ENCODE results near the gene ZKSCAN5. TPM values are rescaled to one million over a fixed set of nuclear protein-coding genes. Genes with fewer than 3 reads are reported as not detected.

ZKSCAN5 gene
- total RNA-seq, 1 experiment from 2014 or later: 15.5 TPM

DNA sequence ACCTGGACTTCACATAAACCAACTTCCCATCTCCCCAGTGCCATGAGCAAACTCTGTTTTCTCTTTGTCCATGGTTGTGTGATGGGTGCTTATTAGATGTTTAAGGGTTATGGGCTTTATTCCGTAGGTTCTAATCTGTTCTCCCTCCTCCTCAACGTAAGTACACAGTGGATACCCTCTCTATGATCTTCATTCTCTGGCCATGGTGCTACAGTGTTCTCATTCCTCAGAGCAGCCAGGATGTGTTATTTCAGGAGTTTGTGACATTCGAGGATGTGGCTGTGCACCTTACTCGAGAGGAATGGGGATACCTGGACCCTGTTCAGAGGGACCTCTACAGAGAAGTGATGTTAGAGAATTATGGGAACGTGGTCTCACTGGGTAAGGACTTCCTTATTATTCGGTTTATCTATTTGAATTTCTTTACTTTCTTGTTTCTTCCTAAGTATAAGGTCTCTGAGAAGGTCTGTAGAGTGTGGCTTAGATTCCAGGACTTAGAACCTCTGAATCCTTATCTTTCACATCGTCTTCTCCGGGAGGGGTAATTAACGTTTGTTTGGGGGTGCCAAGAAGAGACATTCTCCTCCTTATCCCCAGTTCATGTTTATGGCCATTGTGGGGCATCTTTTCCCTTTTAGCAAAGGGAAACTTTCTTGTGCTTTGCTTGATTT lies 57.8 kb downstream of the ZKSCAN5 start (continued):
- no peak for TF ChIP-seq ZNF512 (CRISPR knock-in tag; IDR thresholded peaks at IDR 0.05; ENCODE audit: borderline replicate concordance)
- TF ChIP-seq, protein P1, sequence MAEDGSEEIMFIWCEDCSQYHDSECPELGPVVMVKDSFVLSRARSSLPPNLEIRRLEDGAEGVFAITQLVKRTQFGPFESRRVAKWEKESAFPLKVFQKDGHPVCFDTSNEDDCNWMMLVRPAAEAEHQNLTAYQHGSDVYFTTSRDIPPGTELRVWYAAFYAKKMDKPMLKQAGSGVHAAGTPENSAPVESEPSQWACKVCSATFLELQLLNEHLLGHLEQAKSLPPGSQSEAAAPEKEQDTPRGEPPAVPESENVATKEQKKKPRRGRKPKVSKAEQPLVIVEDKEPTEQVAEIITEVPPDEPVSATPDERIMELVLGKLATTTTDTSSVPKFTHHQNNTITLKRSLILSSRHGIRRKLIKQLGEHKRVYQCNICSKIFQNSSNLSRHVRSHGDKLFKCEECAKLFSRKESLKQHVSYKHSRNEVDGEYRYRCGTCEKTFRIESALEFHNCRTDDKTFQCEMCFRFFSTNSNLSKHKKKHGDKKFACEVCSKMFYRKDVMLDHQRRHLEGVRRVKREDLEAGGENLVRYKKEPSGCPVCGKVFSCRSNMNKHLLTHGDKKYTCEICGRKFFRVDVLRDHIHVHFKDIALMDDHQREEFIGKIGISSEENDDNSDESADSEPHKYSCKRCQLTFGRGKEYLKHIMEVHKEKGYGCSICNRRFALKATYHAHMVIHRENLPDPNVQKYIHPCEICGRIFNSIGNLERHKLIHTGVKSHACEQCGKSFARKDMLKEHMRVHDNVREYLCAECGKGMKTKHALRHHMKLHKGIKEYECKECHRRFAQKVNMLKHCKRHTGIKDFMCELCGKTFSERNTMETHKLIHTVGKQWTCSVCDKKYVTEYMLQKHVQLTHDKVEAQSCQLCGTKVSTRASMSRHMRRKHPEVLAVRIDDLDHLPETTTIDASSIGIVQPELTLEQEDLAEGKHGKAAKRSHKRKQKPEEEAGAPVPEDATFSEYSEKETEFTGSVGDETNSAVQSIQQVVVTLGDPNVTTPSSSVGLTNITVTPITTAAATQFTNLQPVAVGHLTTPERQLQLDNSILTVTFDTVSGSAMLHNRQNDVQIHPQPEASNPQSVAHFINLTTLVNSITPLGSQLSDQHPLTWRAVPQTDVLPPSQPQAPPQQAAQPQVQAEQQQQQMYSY (CRISPR knock-in tag; IDR thresholded peaks at IDR 0.05): no peak
- no peak for TF ChIP-seq ZNF138 (CRISPR knock-in tag; conservative IDR thresholded peaks at IDR 0.05)
- TF ChIP-seq, protein P2, sequence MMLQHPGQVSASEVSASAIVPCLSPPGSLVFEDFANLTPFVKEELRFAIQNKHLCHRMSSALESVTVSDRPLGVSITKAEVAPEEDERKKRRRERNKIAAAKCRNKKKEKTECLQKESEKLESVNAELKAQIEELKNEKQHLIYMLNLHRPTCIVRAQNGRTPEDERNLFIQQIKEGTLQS (CRISPR knock-in tag; conservative IDR thresholded peaks at IDR 0.05): no peak
- no peak for TF ChIP-seq CBFB (CRISPR knock-in tag; IDR thresholded peaks at IDR 0.05; ENCODE audit: low read depth)
- TF ChIP-seq GABPB1 (CRISPR knock-in tag; IDR thresholded peaks at IDR 0.05): no peak
- no peak for TF ChIP-seq ZNF219 (CRISPR knock-in tag; IDR thresholded peaks at IDR 0.05; ENCODE audit: borderline replicate concordance)

GRCh38 chr7:99562832-99563231 lies 58.4 kb downstream of the ZKSCAN5 start:
- no peak for TF ChIP-seq EMX1 (CRISPR knock-in tag; IDR thresholded peaks at IDR 0.05)
- TF ChIP-seq ZNF121 (CRISPR knock-in tag; IDR thresholded peaks at IDR 0.05): no peak
- no peak for TF ChIP-seq GRHL2 (CRISPR knock-in tag; IDR thresholded peaks at IDR 0.05; ENCODE audit: insufficient replicate concordance, severe bottlenecking)
- TF ChIP-seq NR3C1 (CRISPR knock-in tag; conservative IDR thresholded peaks at IDR 0.05; ENCODE audit: low read depth): no peak
- TF ChIP-seq NFATC4 (CRISPR knock-in tag; IDR thresholded peaks at IDR 0.05): no peak
- TF ChIP-seq ESRRA (CRISPR knock-in tag; IDR thresholded peaks at IDR 0.05; ENCODE audit: borderline replicate concordance): no peak
- no peak for TF ChIP-seq ELF4 (CRISPR knock-in tag; IDR thresholded peaks at IDR 0.05; ENCODE audit: low read depth)
- no peak for TF ChIP-seq SMAD4 (CRISPR knock-in tag; IDR thresholded peaks at IDR 0.05)
- no peak for TF ChIP-seq ZNF532 (CRISPR knock-in tag; IDR thresholded peaks at IDR 0.05; ENCODE audit: borderline replicate concordance)
- TF ChIP-seq ZNF219 (CRISPR knock-in tag; IDR thresholded peaks at IDR 0.05; ENCODE audit: borderline replicate concordance): no peak
- no peak for TF ChIP-seq MYBL2 (CRISPR knock-in tag; IDR thresholded peaks at IDR 0.05)
- no peak for TF ChIP-seq PRRX2 (CRISPR knock-in tag; IDR thresholded peaks at IDR 0.05)
- TF ChIP-seq TEAD1 (CRISPR knock-in tag; IDR thresholded peaks at IDR 0.05): no peak
- TF ChIP-seq, protein P3, sequence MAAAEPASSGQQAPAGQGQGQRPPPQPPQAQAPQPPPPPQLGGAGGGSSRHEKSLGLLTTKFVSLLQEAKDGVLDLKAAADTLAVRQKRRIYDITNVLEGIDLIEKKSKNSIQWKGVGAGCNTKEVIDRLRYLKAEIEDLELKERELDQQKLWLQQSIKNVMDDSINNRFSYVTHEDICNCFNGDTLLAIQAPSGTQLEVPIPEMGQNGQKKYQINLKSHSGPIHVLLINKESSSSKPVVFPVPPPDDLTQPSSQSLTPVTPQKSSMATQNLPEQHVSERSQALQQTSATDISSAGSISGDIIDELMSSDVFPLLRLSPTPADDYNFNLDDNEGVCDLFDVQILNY (CRISPR knock-in tag; IDR thresholded peaks at IDR 0.05): no peak
- no peak for TF ChIP-seq ATF1 (CRISPR knock-in tag; IDR thresholded peaks at IDR 0.05)
- no peak for TF ChIP-seq RELA (CRISPR knock-in tag; IDR thresholded peaks at IDR 0.05; ENCODE audit: borderline replicate concordance)
- TF ChIP-seq, protein P4, sequence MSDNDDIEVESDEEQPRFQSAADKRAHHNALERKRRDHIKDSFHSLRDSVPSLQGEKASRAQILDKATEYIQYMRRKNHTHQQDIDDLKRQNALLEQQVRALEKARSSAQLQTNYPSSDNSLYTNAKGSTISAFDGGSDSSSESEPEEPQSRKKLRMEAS (CRISPR knock-in tag; IDR thresholded peaks at IDR 0.05): no peak
- ATAC-seq (no peak), DNase-seq (ENCODE audit: low spot score) (no peak)
- Mint-ChIP-seq H3K4me1 (peaks cover 3% of the 10 kb centered on the region; the same call in 1 of the 2 replicates), H3K27me3 (ENCODE audit: low read depth) (no peaks in the 10 kb centered on the region), H3K36me3 (peaks cover 53% of the 10 kb centered on the region), H3K9me3 (no peaks in the 10 kb centered on the region), H3K27ac (no peak overlapping the region), H3K4me3 (no peak overlapping the region)
- ChIA-PET POLR2A (no interaction called here), CTCF (interaction anchor here (0.6 kb wide), 1 partner anchor 74 kb away, joined by 3 read pairs; no protein-coding TSS in a partner anchor)
